ENCODE results near the gene PRLHR. TPM values are rescaled to one million over a fixed set of nuclear protein-coding genes. Genes with fewer than 3 reads are reported as not detected.
"Not testable (repeated sequence)": the region's sequence is repeated elsewhere in the genome, so short reads cannot be mapped to it uniquely, and the experiment has no call there.

PRLHR gene
- total RNA-seq, 1 experiment from 2014 or later, result not detected

GRCh38 chr10:118624747-118625146 is 29.3 kb upstream of the PRLHR start:
- Histone ChIP-seq H3K4me3 (ENCODE audit: low read depth, low read length, poor library complexity, severe bottlenecking) (no peak overlapping the region), H3K4me1 (ENCODE audit: insufficient read depth, low read length, poor library complexity, severe bottlenecking) (no peaks in the 10 kb centered on the region), H3K27me3 (replicated peaks; ENCODE audit: insufficient read depth, low read depth, low read length, poor library complexity) (peaks cover 60% of the 10 kb centered on the region), H3K9me3 (ENCODE audit: low read depth, low read length, poor library complexity, severe bottlenecking) (no peaks in the 10 kb centered on the region), H3K27ac (ENCODE audit: low read depth, low read length, poor library complexity, severe bottlenecking) (no peak overlapping the region), H3K36me3 (ENCODE audit: insufficient read depth, low read length, poor library complexity, severe bottlenecking) (no peaks in the 10 kb centered on the region)
- BruUV-seq (replicated peaks), result no TSS peak
- intact Hi-C loops (cut with micrococcal nuclease; ENCODE audit: unreplicated experiment), result no loop called here
- no peak for TF ChIP-seq CTCF (conservative IDR thresholded peaks at IDR 0.05; ENCODE audit: low read depth, low read length)
- no peak for TF ChIP-seq EZH2 (IDR thresholded peaks at IDR 0.05; ENCODE audit: borderline replicate concordance, low read depth, low read length, poor library complexity, severe bottlenecking)
- no peak for DNase-seq (ENCODE audit: low spot score)
- ChIA-PET POLR2A (ENCODE audit: low non-redundant PET) (no interaction called here), CTCF (no interaction called here)

GRCh38 chr10:118621304-118621942 is 26.0 kb upstream of the PRLHR start:
- no TSS peak for BruUV-seq (replicated peaks)
- no peak for DNase-seq (ENCODE audit: low spot score)
- POLR2A ChIA-PET (ENCODE audit: low non-redundant PET), result no interaction called here
- Histone ChIP-seq H3K4me1 (ENCODE audit: insufficient read depth, low read length, poor library complexity, severe bottlenecking) (peaks cover under 1% of the 10 kb centered on the region), H3K27ac (ENCODE audit: low read depth, low read length, poor library complexity, severe bottlenecking) (no peak overlapping the region), H3K27me3 (replicated peaks; ENCODE audit: insufficient read depth, low read depth, low read length, poor library complexity) (peaks cover 62% of the 10 kb centered on the region), H3K9me3 (ENCODE audit: low read depth, low read length, poor library complexity, severe bottlenecking) (no peaks in the 10 kb centered on the region), H3K4me3 (ENCODE audit: low read depth, low read length, poor library complexity, severe bottlenecking) (no peak overlapping the region), H3K36me3 (ENCODE audit: insufficient read depth, low read length, poor library complexity, severe bottlenecking) (no peaks in the 10 kb centered on the region)
- intact Hi-C loops (cut with micrococcal nuclease; ENCODE audit: unreplicated experiment), result no loop called here
- CTCF ChIA-PET, result no interaction called here
- TF ChIP-seq EZH2 (IDR thresholded peaks at IDR 0.05; ENCODE audit: borderline replicate concordance, low read depth, low read length, poor library complexity, severe bottlenecking) (no peak), CTCF (conservative IDR thresholded peaks at IDR 0.05; ENCODE audit: low read depth, low read length) (no peak)

GRCh38 chr10:118613863-118614262 is 18.4 kb upstream of the PRLHR start:
- BruUV-seq (replicated peaks); CTCF ChIA-PET; H3K27ac ChIP-seq (ENCODE audit: low read depth, low read length, poor library complexity, severe bottlenecking); intact Hi-C loops (cut with micrococcal nuclease; ENCODE audit: unreplicated experiment); H3K9me3 ChIP-seq (ENCODE audit: low read depth, low read length, poor library complexity, severe bottlenecking); H3K36me3 ChIP-seq (ENCODE audit: insufficient read depth, low read length, poor library complexity, severe bottlenecking); H3K4me3 ChIP-seq (ENCODE audit: low read depth, low read length, poor library complexity, severe bottlenecking): not testable (repeated sequence)
- DNase-seq (ENCODE audit: low spot score), result peak; percentile 18
- POLR2A ChIA-PET (ENCODE audit: low non-redundant PET), result interaction anchor here (0.6 kb wide), 1 partner anchor 23 kb away, joined by 4 read pairs; no protein-coding TSS in a partner anchor
- Histone ChIP-seq H3K4me1 (ENCODE audit: insufficient read depth, low read length, poor library complexity, severe bottlenecking) (peaks cover 11% of the 10 kb centered on the region), H3K27me3 (replicated peaks; ENCODE audit: insufficient read depth, low read depth, low read length, poor library complexity) (peaks cover 20% of the 10 kb centered on the region)

- Histone ChIP-seq H3K9me3 (ENCODE audit: low read depth, low read length, poor library complexity, severe bottlenecking) (no peaks in the 10 kb centered on the region), H3K27me3 (replicated peaks; ENCODE audit: insufficient read depth, low read depth, low read length, poor library complexity) (peaks cover 47% of the 10 kb centered on the region), H3K4me1 (ENCODE audit: insufficient read depth, low read length, poor library complexity, severe bottlenecking) (peaks cover 6% of the 10 kb centered on the region), H3K36me3 (ENCODE audit: insufficient read depth, low read length, poor library complexity, severe bottlenecking) (no peaks in the 10 kb centered on the region), H3K4me3 (ENCODE audit: low read depth, low read length, poor library complexity, severe bottlenecking) (no peak overlapping the region), H3K27ac (ENCODE audit: low read depth, low read length, poor library complexity, severe bottlenecking) (no peak overlapping the region)
- BruUV-seq (replicated peaks), result no TSS peak
- intact Hi-C loops (cut with micrococcal nuclease; ENCODE audit: unreplicated experiment), result no loop called here
- no peak for DNase-seq (ENCODE audit: low spot score)
- POLR2A ChIA-PET (ENCODE audit: low non-redundant PET), result no interaction called here
- TF ChIP-seq EZH2 (IDR thresholded peaks at IDR 0.05; ENCODE audit: borderline replicate concordance, low read depth, low read length, poor library complexity, severe bottlenecking), result no peak
- no peak for TF ChIP-seq CTCF (conservative IDR thresholded peaks at IDR 0.05; ENCODE audit: low read depth, low read length)
- CTCF ChIA-PET, result no interaction called here
Observed at GRCh38 chr10:118610577-118610976, 15.1 kb upstream of the PRLHR start.

Measured in A673 (cell line).